ENCODE results near the gene HELQ. TPM values are rescaled to one million over a fixed set of nuclear protein-coding genes. Genes with fewer than 3 reads are reported as not detected.

The HELQ gene
- total RNA-seq, 1 experiment from 2014 or later = 7.0 TPM

DNA sequence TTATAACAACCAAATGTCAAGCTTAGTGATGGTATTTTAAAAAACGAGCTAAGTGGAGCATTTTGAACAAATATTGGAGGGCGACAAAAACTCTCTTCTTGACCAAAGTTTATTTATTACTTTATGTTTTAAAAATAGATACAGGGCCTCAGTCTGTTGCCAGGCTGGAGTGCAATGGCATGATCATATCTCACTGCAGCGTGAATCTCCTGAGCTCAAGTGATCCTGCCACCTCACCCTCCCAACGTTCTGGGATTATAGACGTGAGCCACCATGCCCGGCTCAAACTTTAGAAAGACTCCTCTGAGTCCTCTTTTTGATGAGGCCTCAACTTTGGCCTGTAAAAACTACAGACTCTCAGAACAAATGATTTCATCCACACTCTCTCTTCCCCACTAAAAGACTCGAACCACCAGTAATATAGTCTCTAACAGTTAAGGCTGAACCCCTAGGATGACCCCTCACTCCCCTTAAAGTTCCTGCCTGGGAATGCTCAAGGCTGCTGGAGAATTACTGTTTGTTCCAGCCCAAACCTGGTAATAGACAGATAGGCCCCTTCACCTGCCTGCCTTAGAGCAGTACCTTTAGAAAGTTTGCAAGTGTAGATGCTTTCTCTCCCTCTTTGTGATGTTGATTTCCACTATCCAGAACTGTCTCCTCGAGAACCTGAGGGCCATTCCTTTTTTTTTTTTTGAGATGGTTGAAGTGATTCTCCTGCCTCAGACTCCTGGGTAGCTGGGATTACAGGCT lies 65.7 kb downstream of the HELQ start:
- CTCF ChIA-PET = interaction anchor here (0.6 kb wide), 1 partner anchor 283 kb away, joined by 5 read pairs; no protein-coding TSS in a partner anchor
- Histone ChIP-seq H3K27ac (no peak overlapping the region), H3K4me1 (replicated peaks; ENCODE audit: insufficient read depth) (peaks cover 11% of the 10 kb centered on the region; the same call in 1 of the 2 replicates), H3K4me3 (no peak overlapping the region), H3F3A (ENCODE audit: insufficient read depth, low read depth) (no peaks in the 10 kb centered on the region), H3K9me2 (ENCODE audit: insufficient read depth) (no peaks in the 10 kb centered on the region), H3K4me2 (no peak overlapping the region), H3K27me3 (ENCODE audit: insufficient read depth, low read depth) (no peaks in the 10 kb centered on the region), H3K79me2 (ENCODE audit: low read depth) (no peaks in the 10 kb centered on the region), H4K20me1 (ENCODE audit: insufficient read depth) (no peaks in the 10 kb centered on the region), H3K9me3 (ENCODE audit: insufficient read depth, low read depth) (no peaks in the 10 kb centered on the region), H3K36me3 (ENCODE audit: low read depth) (no peaks in the 10 kb centered on the region), H2AFZ (no peak overlapping the region)
- intact Hi-C loops (cut with micrococcal nuclease; ENCODE audit: unreplicated experiment) = no loop called here
- POLR2A ChIA-PET (ENCODE audit: unreplicated experiment) = no interaction called here
- no peak for TF ChIP-seq EZH2 (IDR thresholded peaks at IDR 0.05; ENCODE audit: low read depth)
- BruUV-seq (replicated peaks) = no TSS peak
- DNase-seq = no peak

GRCh38 chr4:83389037-83389720 lies 66.4 kb downstream of the HELQ start:
- no peaks in the 10 kb centered on the region for H3K27me3 ChIP-seq (ENCODE audit: insufficient read depth, low read depth)
- H3K9me2 ChIP-seq (ENCODE audit: insufficient read depth) = no peaks in the 10 kb centered on the region
- H3K79me2 ChIP-seq (ENCODE audit: low read depth) = no peaks in the 10 kb centered on the region
- no TSS peak for BruUV-seq (replicated peaks)
- POLR2A ChIA-PET (ENCODE audit: unreplicated experiment) = no interaction called here
- intact Hi-C loops (cut with micrococcal nuclease; ENCODE audit: unreplicated experiment) = no loop called here
- peaks cover 11% of the 10 kb centered on the region; the same call in 1 of the 2 replicates for H3K4me1 ChIP-seq (replicated peaks; ENCODE audit: insufficient read depth)
- CTCF ChIA-PET = interaction anchor here (0.6 kb wide), 1 partner anchor 282 kb away, joined by 5 read pairs; no protein-coding TSS in a partner anchor
- TF ChIP-seq EZH2 (IDR thresholded peaks at IDR 0.05; ENCODE audit: low read depth) = no peak
- TF ChIP-seq, protein P1, sequence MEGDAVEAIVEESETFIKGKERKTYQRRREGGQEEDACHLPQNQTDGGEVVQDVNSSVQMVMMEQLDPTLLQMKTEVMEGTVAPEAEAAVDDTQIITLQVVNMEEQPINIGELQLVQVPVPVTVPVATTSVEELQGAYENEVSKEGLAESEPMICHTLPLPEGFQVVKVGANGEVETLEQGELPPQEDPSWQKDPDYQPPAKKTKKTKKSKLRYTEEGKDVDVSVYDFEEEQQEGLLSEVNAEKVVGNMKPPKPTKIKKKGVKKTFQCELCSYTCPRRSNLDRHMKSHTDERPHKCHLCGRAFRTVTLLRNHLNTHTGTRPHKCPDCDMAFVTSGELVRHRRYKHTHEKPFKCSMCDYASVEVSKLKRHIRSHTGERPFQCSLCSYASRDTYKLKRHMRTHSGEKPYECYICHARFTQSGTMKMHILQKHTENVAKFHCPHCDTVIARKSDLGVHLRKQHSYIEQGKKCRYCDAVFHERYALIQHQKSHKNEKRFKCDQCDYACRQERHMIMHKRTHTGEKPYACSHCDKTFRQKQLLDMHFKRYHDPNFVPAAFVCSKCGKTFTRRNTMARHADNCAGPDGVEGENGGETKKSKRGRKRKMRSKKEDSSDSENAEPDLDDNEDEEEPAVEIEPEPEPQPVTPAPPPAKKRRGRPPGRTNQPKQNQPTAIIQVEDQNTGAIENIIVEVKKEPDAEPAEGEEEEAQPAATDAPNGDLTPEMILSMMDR (conservative IDR thresholded peaks at IDR 0.05) = no peak
- no peaks in the 10 kb centered on the region for H3K9me3 ChIP-seq (ENCODE audit: insufficient read depth, low read depth)
- no peak overlapping the region for H3K4me3 ChIP-seq
- H3K27ac ChIP-seq = no peak overlapping the region
- H3K36me3 ChIP-seq (ENCODE audit: low read depth) = no peaks in the 10 kb centered on the region
- no peak overlapping the region for H2AFZ ChIP-seq
- H4K20me1 ChIP-seq (ENCODE audit: insufficient read depth) = no peaks in the 10 kb centered on the region
- H3F3A ChIP-seq (ENCODE audit: insufficient read depth, low read depth) = no peaks in the 10 kb centered on the region
- no peak for DNase-seq
- H3K4me2 ChIP-seq = no peak overlapping the region

- Histone ChIP-seq H3K27me3 (ENCODE audit: insufficient read depth, low read depth) (no peaks in the 10 kb centered on the region), H3K4me2 (no peak overlapping the region), H3K9me3 (ENCODE audit: insufficient read depth, low read depth) (no peaks in the 10 kb centered on the region), H3K9me2 (ENCODE audit: insufficient read depth) (no peaks in the 10 kb centered on the region), H3K4me1 (replicated peaks; ENCODE audit: insufficient read depth) (peaks cover 11% of the 10 kb centered on the region; the same call in 1 of the 2 replicates), H3F3A (ENCODE audit: insufficient read depth, low read depth) (no peaks in the 10 kb centered on the region), H3K27ac (no peak overlapping the region), H2AFZ (no peak overlapping the region), H3K4me3 (no peak overlapping the region), H4K20me1 (ENCODE audit: insufficient read depth) (no peaks in the 10 kb centered on the region), H3K79me2 (ENCODE audit: low read depth) (no peaks in the 10 kb centered on the region), H3K36me3 (ENCODE audit: low read depth) (no peaks in the 10 kb centered on the region)
- CTCF ChIA-PET = no interaction called here
- intact Hi-C loops (cut with micrococcal nuclease; ENCODE audit: unreplicated experiment) = no loop called here
- BruUV-seq (replicated peaks) = no TSS peak
- POLR2A ChIA-PET (ENCODE audit: unreplicated experiment) = interaction anchor here (0.6 kb wide), 1 partner anchor 502 kb away, joined by 3 read pairs; no protein-coding TSS in a partner anchor
- DNase-seq = no peak
- TF ChIP-seq, protein P1 (conservative IDR thresholded peaks at IDR 0.05) = no peak
- TF ChIP-seq EZH2 (IDR thresholded peaks at IDR 0.05; ENCODE audit: low read depth) = no peak
Observed at GRCh38 chr4:83388313-83388676, 67.3 kb downstream of the HELQ start.
